Activated CD4-positive, CD25-positive, alpha-beta regulatory T cell treated with anti-CD3 and anti-CD28 coated beads, Interleukin-2, amount 50 U/mL, for 16 hours (primary cell): ENCODE data around the gene LTBP2.

Experiments
- DNase-seq: peaks from one replicate; pipeline ENCODE4 v3.0.0-alpha.2; 2020; ENCODE audit warnings: low read depth, low spot score

The LTBP2 gene

DNA sequence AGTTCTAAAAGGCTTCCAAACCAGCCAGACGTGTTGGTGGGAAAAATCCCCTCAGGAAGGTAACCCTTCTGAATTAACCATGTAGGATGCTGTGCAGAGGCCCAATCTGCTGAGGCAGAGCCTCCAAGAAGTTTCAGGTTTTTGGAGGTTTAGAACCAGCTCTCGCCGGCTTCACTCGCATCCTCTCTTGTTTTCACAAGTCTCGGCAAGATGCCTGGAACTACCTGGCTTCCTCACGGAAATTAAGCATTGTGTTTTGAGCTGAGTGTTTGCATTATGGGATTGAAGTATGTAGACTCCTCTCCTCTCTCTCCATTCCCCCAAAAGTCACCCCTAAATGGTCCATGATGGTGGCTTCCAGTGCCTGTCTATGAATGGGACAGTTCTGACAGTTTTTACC, 20.6 kb downstream of the LTBP2 start:
- DNase-seq = no peak

DNA sequence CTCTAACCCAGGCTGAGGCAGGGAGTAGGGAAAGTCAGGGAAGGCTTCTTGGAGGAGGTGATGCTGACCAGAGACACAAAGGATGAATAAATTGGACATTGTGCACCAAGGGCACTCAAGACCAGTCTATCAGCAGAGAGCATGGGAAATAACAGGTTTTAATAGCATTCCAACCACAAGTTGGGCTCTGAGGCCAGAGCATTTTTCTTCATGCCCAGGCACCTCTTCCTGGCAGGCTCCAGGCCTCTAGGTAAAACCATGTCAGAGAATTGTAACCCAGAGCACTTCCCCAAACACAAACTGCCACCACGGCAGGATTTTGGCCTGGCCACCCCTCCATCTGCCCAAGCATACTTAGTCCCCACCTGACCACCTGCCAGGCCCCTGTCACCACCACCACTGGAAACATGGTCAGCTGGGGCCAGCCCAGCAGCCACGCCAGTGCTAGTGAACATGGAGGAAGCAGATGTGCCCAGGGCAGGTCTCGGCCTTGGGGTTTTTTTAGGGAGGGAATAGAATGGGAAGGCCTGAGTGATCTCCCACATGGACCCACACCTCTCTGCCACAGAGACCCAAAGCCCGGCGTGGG, 22.7 kb downstream of the LTBP2 start:
- no peak for DNase-seq

DNA sequence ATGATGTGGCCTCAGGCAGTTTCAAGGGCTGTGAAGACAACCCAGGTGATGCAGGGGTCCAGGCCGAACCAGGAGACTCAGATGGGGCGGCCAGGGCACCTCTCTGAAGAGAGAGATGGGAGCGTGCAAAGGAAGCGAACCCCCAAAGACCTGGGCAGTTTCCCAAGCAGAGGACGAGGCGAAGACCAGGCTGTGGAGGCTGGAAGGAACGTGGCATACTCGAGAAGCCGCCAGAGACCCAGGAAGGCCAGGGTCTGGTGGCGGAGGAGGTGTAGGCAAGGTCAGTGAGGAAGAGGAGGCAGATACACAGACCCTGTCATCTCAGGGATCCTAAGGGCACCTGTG, 24.7 kb downstream of the LTBP2 start:
- no peak for DNase-seq

DNA sequence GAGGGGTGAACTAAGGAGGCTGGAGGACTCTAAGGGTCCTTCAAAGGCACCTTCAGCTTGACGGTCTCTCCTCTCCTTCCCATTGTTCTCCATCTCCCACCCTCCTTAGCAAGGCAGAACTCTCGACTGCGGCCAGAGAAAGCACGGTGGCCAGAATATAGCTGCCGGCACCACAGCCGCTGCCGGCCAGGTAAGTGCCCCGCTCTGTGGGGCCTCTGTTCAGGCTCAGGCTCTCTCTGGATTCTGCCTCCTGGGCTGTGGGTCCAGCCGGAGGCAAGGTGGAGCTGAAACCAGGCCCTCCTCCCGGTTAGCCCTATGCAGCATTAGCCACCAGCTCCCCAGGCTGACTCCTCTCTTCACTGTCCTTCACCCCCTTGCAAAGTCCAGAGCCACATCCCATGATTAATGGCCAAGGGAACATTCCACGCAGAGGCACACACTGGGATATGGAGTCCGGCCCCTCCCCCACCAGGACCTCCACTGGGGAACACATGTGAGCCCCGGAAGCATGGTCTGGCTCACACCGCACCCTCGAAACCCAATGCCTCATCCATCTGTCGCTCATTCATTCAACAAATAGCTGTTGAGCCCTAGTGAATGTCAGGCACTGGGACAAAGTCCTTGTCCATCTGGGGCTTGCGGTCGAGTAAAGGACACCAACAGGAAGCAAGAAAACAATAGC, 25.2 kb downstream of the LTBP2 start:
- no peak for DNase-seq

DNA sequence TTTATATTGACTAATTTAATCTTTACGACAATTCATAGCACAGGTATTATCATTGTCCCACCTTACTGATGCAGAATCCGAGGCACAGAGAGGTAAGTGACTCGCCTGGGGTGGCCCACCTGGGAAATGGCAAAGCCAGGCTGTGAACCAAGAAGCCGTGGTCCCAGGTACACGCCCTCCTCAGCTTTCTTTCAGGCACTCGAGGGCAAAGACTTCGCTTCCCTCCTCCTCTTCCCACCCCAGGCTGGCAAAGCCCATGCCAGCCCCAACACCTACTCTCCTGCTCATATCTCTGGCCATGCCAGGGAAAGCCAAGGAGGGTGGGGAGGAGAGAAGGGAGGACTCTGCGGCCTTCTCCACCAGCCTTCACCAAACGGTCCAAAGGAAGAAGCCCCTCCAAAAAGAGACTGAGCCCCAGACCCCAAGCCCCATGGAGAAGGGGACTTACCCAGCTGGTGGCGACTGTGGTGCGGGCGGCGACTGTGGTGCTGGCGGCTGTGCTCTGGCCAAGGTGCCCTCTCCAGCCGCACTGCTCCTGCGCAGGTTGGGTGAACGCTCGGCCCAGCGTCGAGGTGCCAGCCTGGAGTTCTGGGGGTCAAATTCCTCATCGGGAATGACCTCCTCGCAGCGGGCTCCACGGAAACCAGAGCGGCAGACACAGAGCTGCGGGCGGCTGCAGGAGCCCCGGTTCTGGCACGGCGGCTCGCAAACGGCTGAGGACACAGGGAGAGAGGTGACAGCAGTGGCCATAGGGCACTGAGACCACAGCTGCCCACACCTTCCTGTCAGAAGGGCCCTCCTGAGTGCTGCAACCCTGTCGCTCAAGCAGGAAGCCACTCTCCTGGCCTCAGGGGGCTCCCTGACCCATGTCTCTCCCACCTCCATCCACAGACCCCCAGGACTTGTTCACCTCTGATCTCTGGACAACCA, 26.4 kb downstream of the LTBP2 start:
- DNase-seq = no peak

DNA sequence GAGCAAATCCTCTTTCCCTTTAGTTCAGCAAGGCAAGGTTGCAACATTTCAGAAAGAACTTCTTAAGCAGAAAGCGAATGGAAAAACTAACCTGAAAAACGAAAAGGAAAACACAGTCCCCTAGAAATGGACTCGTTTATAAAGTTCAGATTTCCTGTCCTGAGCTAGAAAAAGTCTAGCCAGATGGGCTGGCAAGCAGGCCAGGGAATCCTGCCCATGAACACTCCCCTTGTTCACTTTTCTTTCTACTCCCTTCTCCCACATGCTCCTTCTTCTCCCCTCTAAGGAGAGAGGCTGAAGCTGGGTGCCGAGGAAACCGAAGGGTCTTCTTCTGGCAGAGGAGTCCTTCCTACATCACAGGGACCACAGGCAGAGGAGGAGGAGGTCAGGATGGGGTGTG, 27.1 kb downstream of the LTBP2 start:
- DNase-seq = no peak

DNA sequence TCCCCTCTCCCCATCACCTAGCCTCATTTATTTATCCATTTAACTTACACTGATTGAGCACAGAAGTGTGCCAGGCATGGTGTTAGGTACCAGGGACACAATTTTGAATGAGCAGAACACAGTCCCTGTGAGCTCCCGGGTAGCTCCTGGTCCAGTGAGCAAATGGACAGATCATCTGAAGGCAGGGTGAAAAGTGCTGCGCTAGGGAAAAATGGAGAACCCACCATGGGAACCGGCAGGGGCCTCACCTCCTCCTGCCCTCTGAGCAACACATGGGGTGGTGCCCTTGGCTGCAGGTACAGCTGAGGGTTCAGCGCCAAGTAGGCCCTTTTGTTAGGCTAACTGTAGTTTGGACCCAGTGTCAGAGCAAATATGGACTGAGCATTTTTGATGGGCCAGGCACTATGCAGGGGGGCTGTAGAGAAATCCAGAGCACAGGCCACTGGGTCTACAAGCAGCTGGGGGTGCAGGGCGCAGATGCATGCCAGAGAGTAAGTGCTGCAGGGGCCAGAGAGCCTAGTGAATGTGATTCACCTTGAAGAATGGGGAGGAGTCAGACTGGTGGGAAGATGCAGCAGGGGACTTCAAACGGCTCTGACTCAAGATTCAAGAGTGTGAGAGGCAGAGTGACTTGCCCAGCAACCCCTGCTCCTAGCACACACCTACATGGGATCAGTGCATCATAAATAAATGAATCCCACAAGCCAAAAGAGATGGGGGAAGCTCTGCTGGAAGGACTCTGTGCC, 28.2 kb downstream of the LTBP2 start:
- DNase-seq = no peak

DNA sequence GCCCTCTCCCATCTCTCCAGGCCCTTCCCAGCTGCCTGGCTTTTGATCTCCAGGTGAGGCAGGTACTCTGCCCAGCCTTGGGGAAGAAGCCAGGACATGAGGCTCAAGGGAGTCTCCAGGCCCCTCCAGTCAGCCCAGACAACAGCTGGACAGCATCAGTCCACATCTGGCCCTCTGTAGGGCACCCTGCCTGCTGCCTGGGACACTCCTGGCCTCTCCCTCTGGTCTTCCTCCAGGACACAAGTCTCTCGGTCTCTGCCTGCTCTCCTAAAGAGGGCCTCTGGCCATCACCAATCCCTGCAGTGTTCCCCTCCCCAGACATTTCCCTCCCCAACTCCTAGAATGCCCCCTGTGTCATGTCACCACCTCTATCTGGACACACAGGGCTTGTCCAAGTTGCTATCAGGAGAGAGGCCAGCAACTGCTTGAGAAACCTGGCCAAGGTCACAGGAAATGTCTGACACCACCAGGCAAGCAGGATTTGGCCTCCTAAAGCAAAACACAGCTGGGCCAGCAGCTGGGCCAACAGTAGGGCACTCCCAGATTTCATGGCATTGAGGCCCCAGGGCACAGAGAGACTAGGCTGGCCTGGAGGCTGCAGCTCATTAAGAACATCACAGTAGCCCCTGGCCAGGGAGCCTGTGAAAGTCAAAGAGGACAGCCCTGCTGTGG, 29.0 kb downstream of the LTBP2 start:
- DNase-seq = no peak

DNA sequence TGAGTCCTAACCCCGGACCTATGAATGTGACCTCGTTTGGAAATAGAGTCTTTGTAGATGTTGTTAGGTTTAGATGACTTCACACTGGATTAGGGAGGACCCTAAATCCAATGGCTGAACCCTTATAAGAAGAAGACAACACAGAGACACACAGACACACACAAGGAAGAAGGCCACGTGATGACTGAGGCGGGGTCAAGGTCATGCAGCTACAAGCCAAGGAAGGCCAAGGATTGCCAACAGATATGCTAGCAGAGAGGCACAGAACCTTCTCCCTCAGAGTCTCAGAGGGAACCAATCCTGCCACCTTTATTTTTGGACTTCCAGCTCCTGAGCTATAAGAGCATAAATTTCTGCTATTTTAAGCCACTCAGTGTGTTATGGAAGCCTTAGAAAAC, 31.8 kb downstream of the LTBP2 start:
- no peak for DNase-seq

DNA sequence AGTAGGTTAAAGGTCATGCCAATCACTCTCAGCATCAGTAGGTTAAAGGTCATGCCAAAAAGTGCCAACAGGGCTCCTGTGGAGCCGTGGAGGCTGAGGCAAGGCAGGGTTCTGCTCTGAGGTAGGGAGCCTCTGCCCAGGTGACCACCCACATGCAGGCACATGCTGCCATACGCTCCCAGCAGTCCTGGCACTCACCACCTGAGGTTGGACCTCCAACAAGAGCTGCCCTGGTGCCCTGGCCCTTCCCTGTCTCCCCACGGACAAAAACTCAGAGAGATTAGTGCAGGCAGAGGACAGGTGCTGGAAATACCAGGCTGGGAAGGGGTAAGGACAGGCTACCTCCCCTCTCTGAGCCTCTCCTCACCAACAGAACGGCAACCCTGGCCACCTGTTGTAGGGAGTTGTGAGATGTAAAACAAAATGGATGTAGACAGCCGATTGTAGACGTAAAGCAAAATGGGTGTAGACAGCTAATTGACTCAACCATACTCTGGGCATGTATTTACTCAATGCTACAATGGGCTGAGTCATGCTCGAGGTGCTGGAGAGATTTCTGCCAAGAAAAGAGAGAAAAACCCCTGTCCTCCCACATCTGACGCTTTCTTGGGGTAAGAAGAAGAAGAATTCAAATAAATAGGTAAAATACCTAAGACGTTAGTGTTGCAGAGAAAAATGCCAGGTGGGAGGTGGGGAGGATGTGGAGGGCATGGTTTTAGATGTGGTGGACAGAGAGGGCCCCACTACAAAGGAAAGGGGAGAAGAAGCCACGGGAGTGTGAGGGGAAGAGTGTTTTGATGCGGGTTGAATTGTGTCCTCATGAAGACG, 32.4 kb downstream of the LTBP2 start:
- no peak for DNase-seq

DNA sequence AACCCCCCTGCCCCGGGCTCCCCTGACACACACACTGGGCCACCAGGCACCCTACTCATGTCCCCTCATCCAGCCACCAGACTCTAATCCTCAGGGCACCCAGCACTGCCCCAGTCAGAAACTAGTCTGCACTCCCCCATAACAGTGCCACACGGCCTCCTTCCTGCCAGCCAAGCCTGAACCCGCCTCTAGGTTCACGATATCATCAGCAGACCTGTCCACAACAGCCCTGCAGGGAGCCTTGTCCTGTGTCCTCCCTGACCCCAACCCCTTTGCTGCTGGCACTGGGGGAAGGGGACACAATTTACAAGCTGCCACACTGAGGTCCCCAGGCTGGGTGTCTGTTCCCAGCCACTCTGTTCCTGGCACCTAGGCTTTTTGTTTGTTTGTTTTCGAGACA, 33.6 kb downstream of the LTBP2 start:
- no peak for DNase-seq

DNA sequence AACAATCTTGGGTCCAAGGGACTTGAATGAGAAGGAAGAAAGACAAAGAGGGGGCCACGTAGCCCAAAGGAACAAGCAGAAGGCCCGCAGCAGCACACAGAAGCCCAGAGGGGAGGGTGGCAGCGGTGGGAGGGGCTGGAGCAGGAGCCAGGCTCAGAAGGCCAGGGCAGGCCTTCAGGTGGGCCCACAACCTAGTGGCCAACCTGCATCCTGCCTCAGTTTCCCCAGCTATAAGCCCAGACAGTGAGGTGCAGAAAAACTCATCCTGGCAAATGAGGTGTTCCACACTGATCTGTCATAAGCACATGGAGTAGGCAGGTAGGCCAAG, 34.1 kb downstream of the LTBP2 start:
- DNase-seq = no peak

DNA sequence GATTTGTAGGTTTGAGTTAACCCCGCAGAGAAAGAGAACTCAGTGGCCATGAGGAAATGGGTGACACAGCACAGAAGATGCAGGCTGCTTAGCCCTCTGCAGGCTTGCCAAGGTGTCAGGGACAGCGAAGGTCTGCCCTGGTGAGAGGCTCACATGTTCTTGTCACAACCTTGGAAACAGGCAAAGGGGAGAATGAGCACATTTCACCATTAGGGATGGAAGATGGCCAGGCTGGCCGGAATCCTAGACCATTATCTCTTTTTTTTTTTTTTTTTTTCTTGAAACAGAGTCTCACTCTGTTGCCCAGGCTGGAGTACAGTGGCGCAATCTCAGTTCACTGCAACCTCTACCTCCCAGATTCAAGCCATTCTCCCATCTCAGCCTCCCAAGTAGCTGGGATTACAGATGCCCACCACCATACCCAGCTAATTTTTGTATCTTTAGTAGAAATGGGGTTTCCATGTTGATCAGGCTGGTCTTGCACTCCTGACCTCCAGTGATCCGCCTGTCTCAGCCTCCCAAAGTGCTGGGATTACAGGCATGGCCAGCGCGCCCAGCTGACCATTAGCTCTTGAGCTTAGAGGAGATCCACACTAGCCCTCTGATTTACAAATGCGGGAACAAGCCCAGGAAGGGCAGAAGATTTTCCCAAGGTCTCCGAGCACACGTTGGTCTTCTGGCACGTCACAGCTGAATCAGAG, 34.6 kb downstream of the LTBP2 start:
- no peak for DNase-seq

DNA sequence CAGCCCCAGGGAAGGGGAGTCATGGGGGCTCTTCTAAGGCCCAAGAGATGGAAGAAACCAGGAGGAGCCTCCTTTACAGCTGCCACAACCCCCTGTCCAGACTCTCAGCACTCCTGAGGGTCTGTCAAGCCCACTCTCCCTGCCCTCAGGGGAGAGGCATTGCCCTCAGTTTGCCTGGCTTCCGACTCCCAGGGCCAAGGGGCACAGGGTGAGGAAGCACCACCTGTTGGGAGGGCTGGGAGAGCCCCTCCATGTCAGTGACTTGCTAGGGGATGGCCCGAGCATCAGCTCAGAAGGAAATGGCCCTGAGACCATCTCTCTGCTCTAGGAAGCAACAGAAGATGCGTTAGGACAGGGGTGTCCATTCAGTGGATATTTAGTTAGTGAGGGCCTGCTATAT, 36.1 kb downstream of the LTBP2 start:
- DNase-seq = no peak

DNA sequence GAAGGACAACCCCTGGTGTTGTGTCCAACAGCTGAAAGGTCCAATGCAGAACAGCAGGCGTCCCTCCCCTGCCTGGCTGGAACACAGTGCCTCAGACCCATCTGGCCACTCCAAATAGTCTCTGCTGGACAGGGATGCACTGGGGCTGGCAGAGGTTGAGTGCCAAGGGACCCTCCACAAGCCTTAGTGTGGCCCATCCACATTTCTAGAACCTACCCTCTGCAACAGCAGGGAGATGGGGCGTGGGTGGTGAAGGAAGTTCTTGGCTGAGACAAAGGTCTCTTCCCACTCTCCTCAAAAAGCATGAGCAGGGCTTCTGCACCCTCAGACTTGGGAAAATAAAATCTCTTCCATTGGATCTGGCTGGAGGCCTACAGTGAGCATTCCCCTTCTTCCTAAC, 36.5 kb downstream of the LTBP2 start:
- DNase-seq = no peak

DNA sequence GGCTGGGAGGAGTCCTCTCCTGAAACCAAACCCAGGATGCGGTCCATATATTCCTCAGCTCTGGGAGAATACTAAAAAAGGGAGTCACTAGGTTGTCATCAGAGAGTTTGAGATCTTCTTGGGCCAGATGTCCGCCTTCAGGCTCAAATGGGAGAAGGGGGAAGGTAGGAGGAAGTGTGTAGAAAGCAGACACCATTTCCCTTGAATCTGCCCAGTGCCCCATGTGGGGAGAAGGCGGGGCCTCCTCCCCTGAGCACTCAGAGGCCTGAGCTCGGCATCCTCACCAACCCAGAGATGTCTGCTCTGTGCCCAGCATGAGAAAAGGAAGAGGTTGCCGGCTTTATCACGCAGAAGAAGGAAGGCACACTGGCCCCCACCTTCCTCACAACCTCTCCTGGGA, 37.3 kb downstream of the LTBP2 start:
- DNase-seq = no peak

DNA sequence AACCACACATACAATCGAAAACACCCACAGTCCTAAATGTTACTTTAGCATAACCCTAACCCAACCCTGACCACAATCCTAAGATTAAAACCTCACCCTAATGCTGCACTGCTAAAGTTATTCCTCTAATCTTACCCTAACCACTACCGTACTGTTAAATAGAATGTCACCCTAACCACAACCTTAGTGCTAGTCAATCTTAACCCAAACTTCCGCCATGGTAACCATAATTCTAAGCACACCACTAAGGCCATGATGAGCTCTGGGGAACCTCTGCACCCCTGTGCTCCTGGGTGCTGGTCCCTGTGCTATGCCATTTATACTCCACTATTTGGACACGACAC, 38.0 kb downstream of the LTBP2 start:
- no peak for DNase-seq

DNA sequence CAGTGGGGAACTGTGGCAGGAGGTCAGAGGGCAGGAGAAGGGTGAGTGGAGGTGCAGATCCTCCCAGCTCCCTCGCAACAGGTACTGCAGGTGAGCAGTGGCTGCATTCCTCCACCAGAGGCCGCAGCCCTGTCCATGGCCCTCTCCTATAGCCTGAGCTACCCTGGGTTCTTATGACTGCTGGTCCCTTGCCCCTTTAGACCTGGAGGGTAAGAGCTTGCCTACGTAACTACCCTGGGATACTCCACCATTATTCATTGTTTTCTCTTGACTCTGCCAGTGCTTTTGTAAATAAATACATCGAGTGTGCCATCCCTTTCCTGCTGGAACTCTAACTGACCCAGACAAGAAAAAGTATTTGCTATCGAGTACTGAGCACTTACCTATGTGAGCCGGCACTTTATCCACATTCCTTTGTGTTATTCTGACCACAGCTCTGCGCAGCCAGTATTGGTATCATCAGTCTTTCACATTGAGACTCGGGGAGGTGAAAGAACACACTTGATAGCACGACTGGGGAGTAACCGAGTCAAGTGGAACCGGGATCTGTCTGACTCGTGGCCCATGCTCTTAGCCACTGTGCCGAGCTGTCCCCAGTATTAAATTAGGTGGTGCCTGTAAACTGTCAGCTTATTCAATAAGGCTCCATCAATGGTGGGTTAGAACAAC, 38.5 kb downstream of the LTBP2 start:
- DNase-seq = no peak

DNA sequence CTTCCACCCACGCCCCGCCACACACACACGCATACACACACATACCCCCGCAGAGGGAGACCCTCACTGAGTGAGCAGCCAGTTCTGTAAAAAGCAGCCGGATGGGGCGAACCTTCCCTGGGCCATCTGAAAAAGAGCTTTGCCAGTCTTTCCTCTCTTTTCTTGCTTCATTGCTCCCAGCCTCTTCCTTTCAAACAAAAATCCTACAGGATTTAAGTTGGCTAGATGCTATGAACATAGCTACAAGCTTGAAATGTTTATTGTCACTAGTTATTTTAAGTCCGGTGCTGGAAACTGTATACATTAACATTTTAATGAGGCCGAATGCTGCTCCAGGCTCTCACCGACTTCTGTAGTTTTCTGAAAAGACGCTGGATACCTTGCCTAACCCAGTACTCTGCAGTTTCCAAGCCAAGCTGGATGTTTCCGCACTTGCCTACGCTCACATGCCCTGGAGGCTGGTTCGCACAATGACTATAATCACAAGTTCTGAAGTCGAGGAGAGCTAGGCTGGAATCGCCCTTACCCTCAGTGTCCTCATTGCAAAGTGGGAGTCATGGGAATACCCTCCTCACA, 39.2 kb downstream of the LTBP2 start:
- DNase-seq = no peak
